Measurements from ENCODE around the gene OR51B4. TPM values are rescaled to one million over a fixed set of nuclear protein-coding genes. Genes with fewer than 3 reads are reported as not detected.

The OR51B4 gene
- total and polyA plus RNA-seq, 9 of the 15 experiments (the other 6 are each of a cell fraction or from before 2014, with no cell fraction given): 17.1 to 64.6 (median 39.9) TPM

DNA sequence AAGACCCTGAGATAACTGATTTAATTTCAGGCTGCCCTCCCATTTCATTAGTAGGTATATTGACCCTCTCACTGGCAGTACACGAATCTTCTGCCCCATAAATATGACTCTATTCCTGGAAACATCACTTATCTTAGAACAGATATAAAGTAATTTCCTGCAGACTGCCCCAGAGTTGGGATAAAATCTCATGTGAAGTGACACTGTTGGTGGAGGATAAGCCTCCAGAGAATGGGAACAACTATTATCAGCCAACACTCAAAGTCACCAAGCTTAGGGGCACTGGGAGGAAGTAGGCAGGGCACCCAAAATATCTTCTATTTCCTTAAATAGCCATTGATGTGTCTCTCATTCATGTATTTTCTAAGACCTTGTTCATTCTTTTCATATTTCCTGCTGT is 33.4 kb upstream of the OR51B4 start (continued):
- TF ChIP-seq HDAC6 (IDR thresholded peaks at IDR 0.05; ENCODE audit: low read depth, low read length) (no peak), TCF3 (CRISPR knock-in tag; IDR thresholded peaks at IDR 0.05) (peak; percentile 72), PML (IDR thresholded peaks at IDR 0.05; ENCODE audit: low read length) (peak; percentile 19; the same call in 1 of the 2 replicates), RFX1 (IDR thresholded peaks at IDR 0.05) (no peak), BDP1 (IDR thresholded peaks at IDR 0.05; ENCODE audit: insufficient read depth, insufficient read length) (no peak), RBM22 (IDR thresholded peaks at IDR 0.05; ENCODE audit: low read depth, low read length, poor library complexity, severe bottlenecking) (no peak), TFAM (CRISPR knock-in tag; conservative IDR thresholded peaks at IDR 0.05) (no peak), SREBF2 (CRISPR knock-in tag; IDR thresholded peaks at IDR 0.05) (no peak), MAFG (tag; conservative IDR thresholded peaks at IDR 0.05) (no peak), ZNF197 (CRISPR knock-in tag; IDR thresholded peaks at IDR 0.05; ENCODE audit: low read depth) (no peak), NCOR1 (IDR thresholded peaks at IDR 0.05) (peak; percentile 63), TCF15 (CRISPR knock-in tag; IDR thresholded peaks at IDR 0.05) (no peak), SMARCE1 (IDR thresholded peaks at IDR 0.05) (0 out of 2 replicates have a peak, but pooled peaks have one; percentile 25), ARID3B (CRISPR knock-in tag; IDR thresholded peaks at IDR 0.05; ENCODE audit: borderline replicate concordance) (no peak), KAT2B (IDR thresholded peaks at IDR 0.05; ENCODE audit: low read depth, low read length) (no peak), ATF2 (CRISPR knock-in tag; IDR thresholded peaks at IDR 0.05) (no peak), ASH1L (IDR thresholded peaks at IDR 0.05; ENCODE audit: borderline replicate concordance, low read depth, partially characterized antibody) (no peak), TRIM28 (IDR thresholded peaks at IDR 0.05) (no peak), EWSR1 (IDR thresholded peaks at IDR 0.05; ENCODE audit: borderline replicate concordance, low read depth, partially characterized antibody) (no peak), RBM34 (IDR thresholded peaks at IDR 0.05; ENCODE audit: borderline replicate concordance, insufficient read depth, low read length) (no peak), HOXB6 (CRISPR knock-in tag; IDR thresholded peaks at IDR 0.05; ENCODE audit: borderline replicate concordance) (no peak)
- TF ChIP-seq, protein P1, sequence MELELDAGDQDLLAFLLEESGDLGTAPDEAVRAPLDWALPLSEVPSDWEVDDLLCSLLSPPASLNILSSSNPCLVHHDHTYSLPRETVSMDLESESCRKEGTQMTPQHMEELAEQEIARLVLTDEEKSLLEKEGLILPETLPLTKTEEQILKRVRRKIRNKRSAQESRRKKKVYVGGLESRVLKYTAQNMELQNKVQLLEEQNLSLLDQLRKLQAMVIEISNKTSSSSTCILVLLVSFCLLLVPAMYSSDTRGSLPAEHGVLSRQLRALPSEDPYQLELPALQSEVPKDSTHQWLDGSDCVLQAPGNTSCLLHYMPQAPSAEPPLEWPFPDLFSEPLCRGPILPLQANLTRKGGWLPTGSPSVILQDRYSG (tag; conservative IDR thresholded peaks at IDR 0.05; ENCODE audit: low read depth): no peak
- TF ChIP-seq, protein P2, sequence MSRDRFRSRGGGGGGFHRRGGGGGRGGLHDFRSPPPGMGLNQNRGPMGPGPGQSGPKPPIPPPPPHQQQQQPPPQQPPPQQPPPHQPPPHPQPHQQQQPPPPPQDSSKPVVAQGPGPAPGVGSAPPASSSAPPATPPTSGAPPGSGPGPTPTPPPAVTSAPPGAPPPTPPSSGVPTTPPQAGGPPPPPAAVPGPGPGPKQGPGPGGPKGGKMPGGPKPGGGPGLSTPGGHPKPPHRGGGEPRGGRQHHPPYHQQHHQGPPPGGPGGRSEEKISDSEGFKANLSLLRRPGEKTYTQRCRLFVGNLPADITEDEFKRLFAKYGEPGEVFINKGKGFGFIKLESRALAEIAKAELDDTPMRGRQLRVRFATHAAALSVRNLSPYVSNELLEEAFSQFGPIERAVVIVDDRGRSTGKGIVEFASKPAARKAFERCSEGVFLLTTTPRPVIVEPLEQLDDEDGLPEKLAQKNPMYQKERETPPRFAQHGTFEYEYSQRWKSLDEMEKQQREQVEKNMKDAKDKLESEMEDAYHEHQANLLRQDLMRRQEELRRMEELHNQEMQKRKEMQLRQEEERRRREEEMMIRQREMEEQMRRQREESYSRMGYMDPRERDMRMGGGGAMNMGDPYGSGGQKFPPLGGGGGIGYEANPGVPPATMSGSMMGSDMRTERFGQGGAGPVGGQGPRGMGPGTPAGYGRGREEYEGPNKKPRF (IDR thresholded peaks at IDR 0.05; ENCODE audit: low read depth, low read length): no peak
